Activated T-cell treated with anti-CD3 and anti-CD28 coated beads, Interleukin-2, amount 50 U/mL, for 24 hours (primary cell): ENCODE results near the gene PRSS57.
A peak's percentile ranks its signal among the peaks of the same experiment; 100 is the strongest.

Experiments
- DNase-seq: peaks from one replicate; pipeline ENCODE4 v3.0.0-alpha.2; 2020
- H3K27ac Mint-ChIP-seq: 2 replicates; pipeline ENCODE4 v1.8.0; 2020; ENCODE audit warnings: mild to moderate bottlenecking, mixed read lengths
- H3K27me3 Mint-ChIP-seq: 2 replicates; pipeline ENCODE4 v1.8.0; 2020; ENCODE audit warnings: mixed read lengths
- H3K36me3 Mint-ChIP-seq: 2 replicates; pipeline ENCODE4 v1.8.0; 2020; ENCODE audit warnings: low read depth, mixed read lengths
- H3K4me1 Mint-ChIP-seq: 2 replicates; pipeline ENCODE4 v1.8.0; 2020; ENCODE audit warnings: low read depth, mixed read lengths
- H3K4me3 Mint-ChIP-seq: 2 replicates; pipeline ENCODE4 v1.8.0; 2020; ENCODE audit warnings: mild to moderate bottlenecking, moderate library complexity, mixed read lengths
- H3K9me3 Mint-ChIP-seq: 2 replicates; pipeline ENCODE4 v1.8.0; 2020; ENCODE audit warnings: mixed read lengths

The PRSS57 gene

GRCh38 chr19:658059-658839 lies 37.0 kb downstream of the PRSS57 start:
- peak overlapping the region; percentile 69 for H3K27ac Mint-ChIP-seq
- H3K36me3 Mint-ChIP-seq = peaks cover 80% of the 10 kb centered on the region
- H3K4me3 Mint-ChIP-seq = peak overlapping the region; percentile 31
- H3K27me3 Mint-ChIP-seq = no peaks in the 10 kb centered on the region
- H3K4me1 Mint-ChIP-seq = peaks cover 60% of the 10 kb centered on the region
- no peaks in the 10 kb centered on the region for H3K9me3 Mint-ChIP-seq
- DNase-seq = no peak

- Mint-ChIP-seq H3K9me3 (no peaks in the 10 kb centered on the region), H3K4me1 (peaks cover 61% of the 10 kb centered on the region), H3K27ac (peak overlapping the region; percentile 63), H3K36me3 (peaks cover 85% of the 10 kb centered on the region), H3K27me3 (no peaks in the 10 kb centered on the region), H3K4me3 (no peak overlapping the region)
- DNase-seq = no peak
These were observed 37.6 kb downstream of the PRSS57 start for GRCh38 chr19:657611-658010.

- Mint-ChIP-seq H3K4me3 (no peak overlapping the region), H3K27ac (peak overlapping the region; percentile 63), H3K36me3 (peaks cover 84% of the 10 kb centered on the region), H3K4me1 (peaks cover 61% of the 10 kb centered on the region), H3K27me3 (no peaks in the 10 kb centered on the region), H3K9me3 (no peaks in the 10 kb centered on the region)
- DNase-seq = no peak
These were observed 38.3 kb downstream of the PRSS57 start for GRCh38 chr19:656751-657559.

- DNase-seq = no peak
- Mint-ChIP-seq H3K9me3 (no peaks in the 10 kb centered on the region), H3K36me3 (peaks cover 80% of the 10 kb centered on the region), H3K27me3 (no peaks in the 10 kb centered on the region), H3K4me3 (no peak overlapping the region), H3K4me1 (peaks cover 56% of the 10 kb centered on the region), H3K27ac (peak overlapping the region; percentile 79)
These were observed 39.6 kb downstream of the PRSS57 start for GRCh38 chr19:655691-656090.

GRCh38 chr19:653425-653824 lies 41.8 kb downstream of the PRSS57 start:
- DNase-seq = no peak
- Mint-ChIP-seq H3K27me3 (no peaks in the 10 kb centered on the region), H3K27ac (no peak overlapping the region), H3K4me1 (peaks cover 36% of the 10 kb centered on the region), H3K4me3 (no peak overlapping the region), H3K9me3 (no peaks in the 10 kb centered on the region), H3K36me3 (peaks cover 73% of the 10 kb centered on the region)

- no peak for DNase-seq
- peaks cover 72% of the 10 kb centered on the region for H3K36me3 Mint-ChIP-seq
- H3K27ac Mint-ChIP-seq = no peak overlapping the region
- no peaks in the 10 kb centered on the region for H3K9me3 Mint-ChIP-seq
- no peaks in the 10 kb centered on the region for H3K27me3 Mint-ChIP-seq
- no peak overlapping the region for H3K4me3 Mint-ChIP-seq
- H3K4me1 Mint-ChIP-seq = peaks cover 34% of the 10 kb centered on the region
These were observed 42.5 kb downstream of the PRSS57 start for GRCh38 chr19:652467-653389.

GRCh38 chr19:651991-652390 lies 43.3 kb downstream of the PRSS57 start:
- peaks cover 26% of the 10 kb centered on the region for H3K4me1 Mint-ChIP-seq
- no peak overlapping the region for H3K4me3 Mint-ChIP-seq
- no peak overlapping the region for H3K27ac Mint-ChIP-seq
- no peaks in the 10 kb centered on the region for H3K9me3 Mint-ChIP-seq
- H3K36me3 Mint-ChIP-seq = peaks cover 68% of the 10 kb centered on the region
- H3K27me3 Mint-ChIP-seq = no peaks in the 10 kb centered on the region
- no peak for DNase-seq

GRCh38 chr19:651114-651818 lies 44.0 kb downstream of the PRSS57 start:
- H3K4me1 Mint-ChIP-seq = peaks cover 23% of the 10 kb centered on the region

GRCh38 chr19:650121-650520 lies 45.1 kb downstream of the PRSS57 start:
- Mint-ChIP-seq H3K4me3 (no peak overlapping the region), H3K27ac (no peak overlapping the region), H3K9me3 (no peaks in the 10 kb centered on the region), H3K4me1 (peaks cover 12% of the 10 kb centered on the region), H3K27me3 (no peaks in the 10 kb centered on the region), H3K36me3 (peaks cover 66% of the 10 kb centered on the region)
- no peak for DNase-seq

More at GRCh38 chr19:651114-651818, 44.0 kb downstream of the PRSS57 start:
- Mint-ChIP-seq H3K27ac (no peak overlapping the region), H3K4me3 (no peak overlapping the region), H3K36me3 (peaks cover 68% of the 10 kb centered on the region), H3K9me3 (no peaks in the 10 kb centered on the region), H3K27me3 (no peaks in the 10 kb centered on the region)
- no peak for DNase-seq

- DNase-seq = no peak
- Mint-ChIP-seq H3K4me1 (peaks cover 7% of the 10 kb centered on the region), H3K27ac (no peak overlapping the region), H3K27me3 (no peaks in the 10 kb centered on the region), H3K36me3 (peaks cover 67% of the 10 kb centered on the region), H3K9me3 (no peaks in the 10 kb centered on the region), H3K4me3 (no peak overlapping the region)
These were observed 46.1 kb downstream of the PRSS57 start for GRCh38 chr19:648904-649801.

GRCh38 chr19:648305-648704 lies 46.9 kb downstream of the PRSS57 start:
- H3K27me3 Mint-ChIP-seq = no peaks in the 10 kb centered on the region
- H3K9me3 Mint-ChIP-seq = no peaks in the 10 kb centered on the region

GRCh38 chr19:647566-648284 lies 47.5 kb downstream of the PRSS57 start:
- H3K27ac Mint-ChIP-seq = no peak overlapping the region
- DNase-seq = no peak
- H3K9me3 Mint-ChIP-seq = no peaks in the 10 kb centered on the region
- H3K4me3 Mint-ChIP-seq = no peak overlapping the region
- peaks cover 60% of the 10 kb centered on the region for H3K36me3 Mint-ChIP-seq
- no peaks in the 10 kb centered on the region for H3K27me3 Mint-ChIP-seq
- H3K4me1 Mint-ChIP-seq = peaks cover 2% of the 10 kb centered on the region

More at GRCh38 chr19:648305-648704, 46.9 kb downstream of the PRSS57 start:
- DNase-seq = no peak
- peaks cover 62% of the 10 kb centered on the region for H3K36me3 Mint-ChIP-seq
- H3K4me3 Mint-ChIP-seq = no peak overlapping the region
- H3K27ac Mint-ChIP-seq = no peak overlapping the region
- H3K4me1 Mint-ChIP-seq = peaks cover 4% of the 10 kb centered on the region
